ENCODE data around the gene SLC4A1AP.
"Not testable (repeated sequence)": the region's sequence is repeated elsewhere in the genome, so short reads cannot be mapped to it uniquely, and the experiment has no call there.

SLC4A1AP gene, protein sequence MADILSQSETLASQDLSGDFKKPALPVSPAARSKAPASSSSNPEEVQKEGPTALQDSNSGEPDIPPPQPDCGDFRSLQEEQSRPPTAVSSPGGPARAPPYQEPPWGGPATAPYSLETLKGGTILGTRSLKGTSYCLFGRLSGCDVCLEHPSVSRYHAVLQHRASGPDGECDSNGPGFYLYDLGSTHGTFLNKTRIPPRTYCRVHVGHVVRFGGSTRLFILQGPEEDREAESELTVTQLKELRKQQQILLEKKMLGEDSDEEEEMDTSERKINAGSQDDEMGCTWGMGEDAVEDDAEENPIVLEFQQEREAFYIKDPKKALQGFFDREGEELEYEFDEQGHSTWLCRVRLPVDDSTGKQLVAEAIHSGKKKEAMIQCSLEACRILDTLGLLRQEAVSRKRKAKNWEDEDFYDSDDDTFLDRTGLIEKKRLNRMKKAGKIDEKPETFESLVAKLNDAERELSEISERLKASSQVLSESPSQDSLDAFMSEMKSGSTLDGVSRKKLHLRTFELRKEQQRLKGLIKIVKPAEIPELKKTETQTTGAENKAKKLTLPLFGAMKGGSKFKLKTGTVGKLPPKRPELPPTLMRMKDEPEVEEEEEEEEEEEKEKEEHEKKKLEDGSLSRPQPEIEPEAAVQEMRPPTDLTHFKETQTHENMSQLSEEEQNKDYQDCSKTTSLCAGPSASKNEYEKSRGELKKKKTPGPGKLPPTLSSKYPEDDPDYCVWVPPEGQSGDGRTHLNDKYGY

DNA sequence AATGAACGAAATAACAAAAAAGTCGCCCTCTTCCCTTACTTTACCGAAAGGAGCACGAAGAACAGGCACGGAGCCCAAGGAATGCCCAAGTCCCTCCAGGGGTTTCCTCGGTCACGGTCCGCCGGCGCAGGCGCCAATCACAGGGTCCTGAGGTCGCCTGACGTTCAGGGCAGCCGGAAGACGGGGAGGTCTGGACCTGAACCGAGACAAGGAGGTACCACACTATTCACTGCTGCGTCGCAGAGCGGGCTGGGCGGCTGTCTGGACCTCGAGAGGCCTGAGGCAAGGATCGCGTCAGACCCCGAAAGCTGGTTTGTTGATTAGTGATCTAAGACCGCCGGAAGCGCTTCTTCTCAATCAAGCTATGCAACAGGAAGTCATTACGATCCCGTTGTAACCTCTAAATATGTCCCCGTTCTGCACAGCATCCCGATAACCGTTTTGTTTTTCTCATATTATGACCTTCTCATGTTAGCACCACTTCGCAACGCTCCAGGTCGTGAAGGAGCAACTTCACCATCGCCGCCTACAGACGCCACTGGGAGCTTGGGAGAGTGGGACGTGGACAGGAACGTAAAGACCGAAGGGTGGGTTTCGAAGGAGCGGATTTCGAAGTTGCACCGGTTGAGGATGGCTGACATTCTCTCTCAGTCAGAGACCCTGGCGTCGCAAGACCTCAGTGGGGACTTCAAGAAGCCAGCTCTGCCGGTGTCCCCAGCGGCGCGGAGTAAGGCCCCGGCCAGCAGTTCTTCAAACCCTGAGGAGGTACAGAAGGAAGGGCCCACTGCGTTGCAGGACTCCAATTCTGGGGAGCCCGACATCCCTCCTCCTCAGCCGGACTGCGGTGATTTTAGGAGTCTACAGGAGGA is at the start of gene SLC4A1AP, which contains the start of gene SUPT7L:
Gene SLC4A1AP (plus strand): TSS at position 605 of the 869 bp plus-strand sequence. CDS start 26 bp downstream, at position 631.
Gene SUPT7L (minus strand): TSS at position 330 of the 869 bp plus-strand sequence. CDS start 1,422 bp downstream, outside the sequence.
- peak; percentile 83 for DNase-seq

DNA sequence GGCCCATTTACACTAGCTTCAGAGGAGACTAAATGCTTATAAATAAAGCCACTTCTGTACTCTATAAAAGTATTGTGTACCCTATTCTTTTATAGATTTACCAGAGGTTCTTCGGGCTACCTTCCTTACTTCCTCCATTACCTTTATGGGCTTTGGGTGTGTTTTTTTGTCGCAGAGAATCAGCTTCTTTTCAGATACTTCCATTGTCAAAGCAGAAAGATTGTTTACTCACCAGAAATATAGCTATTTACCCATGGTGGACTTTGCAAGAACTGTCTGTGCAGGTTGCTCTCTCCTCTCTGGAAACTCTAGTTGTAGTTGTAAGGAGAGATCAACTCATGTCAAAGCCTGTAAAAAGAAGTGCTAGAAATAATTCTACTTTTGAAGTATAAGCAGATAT is 49.7 kb upstream of the SLC4A1AP start:
- DNase-seq = no peak

DNA sequence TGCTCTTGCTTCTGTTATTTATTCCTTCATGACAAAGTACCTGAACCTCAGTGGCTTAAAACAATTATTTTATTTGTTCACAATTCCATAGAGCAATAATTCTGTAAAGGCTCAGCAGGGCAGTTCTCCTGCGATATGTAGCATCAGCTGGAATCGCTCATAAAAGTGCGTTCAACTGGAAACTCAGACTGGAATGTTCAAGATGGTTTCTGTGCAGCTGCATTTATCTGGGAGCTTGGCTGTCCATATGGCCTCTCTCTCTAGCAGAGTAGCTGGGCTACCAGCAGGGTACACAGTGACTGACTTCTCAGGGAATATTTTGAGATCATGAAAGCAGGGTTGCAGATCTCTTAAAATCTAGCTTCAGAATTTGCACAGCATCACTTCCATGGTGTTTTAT is 48.4 kb upstream of the SLC4A1AP start:
- DNase-seq = no peak

- DNase-seq = no peak
Measured at GRCh38 chr2:27621524-27621923, 42.2 kb upstream of the SLC4A1AP start.

DNA sequence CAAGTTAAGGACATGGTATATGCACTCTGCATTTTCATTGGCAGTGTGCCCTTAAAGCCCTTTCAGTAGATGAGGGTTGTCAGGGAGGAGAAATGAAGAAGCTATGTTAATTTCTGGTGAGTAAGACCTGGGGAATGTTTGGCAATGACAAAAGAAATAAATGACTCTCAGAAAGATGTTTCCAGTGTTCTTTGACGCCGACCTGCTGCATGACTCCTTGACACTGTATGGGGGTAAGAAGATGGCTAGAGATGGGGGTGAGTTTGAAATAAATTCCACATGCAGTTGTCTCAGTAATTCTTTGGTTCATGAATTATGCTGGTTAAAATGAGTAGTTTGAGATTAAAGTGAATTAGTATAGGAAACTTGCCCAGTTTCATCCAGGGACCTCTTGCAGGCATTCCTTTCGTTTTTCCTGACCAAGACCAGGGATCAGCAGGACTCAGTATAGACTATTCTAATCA is 40.7 kb upstream of the SLC4A1AP start:
- no peak for DNase-seq

GRCh38 chr2:27624943-27625342 is 38.7 kb upstream of the SLC4A1AP start:
- DNase-seq = no peak

DNA sequence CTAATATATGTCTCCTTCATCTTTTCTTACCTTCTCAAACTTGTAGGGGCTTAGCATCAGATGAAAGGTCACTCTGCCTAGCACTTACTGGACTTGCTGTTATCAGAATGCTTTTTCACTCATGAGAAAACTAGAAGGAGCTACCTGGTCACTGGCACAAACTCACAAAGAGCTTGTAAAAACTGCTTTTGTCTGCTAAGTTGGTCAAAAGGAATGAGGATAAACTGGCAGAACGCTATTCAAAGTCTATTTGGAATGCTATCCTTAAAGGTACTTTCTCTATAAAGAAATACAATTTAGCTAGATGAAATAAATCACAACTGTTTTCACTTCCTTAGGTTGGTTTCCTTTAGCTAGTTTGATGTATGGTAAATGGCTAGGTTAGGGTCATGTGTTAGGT is 37.4 kb upstream of the SLC4A1AP start:
- not testable (repeated sequence) for DNase-seq

- DNase-seq = not testable (repeated sequence)
Measured at GRCh38 chr2:27626921-27627320, 36.8 kb upstream of the SLC4A1AP start.

DNA sequence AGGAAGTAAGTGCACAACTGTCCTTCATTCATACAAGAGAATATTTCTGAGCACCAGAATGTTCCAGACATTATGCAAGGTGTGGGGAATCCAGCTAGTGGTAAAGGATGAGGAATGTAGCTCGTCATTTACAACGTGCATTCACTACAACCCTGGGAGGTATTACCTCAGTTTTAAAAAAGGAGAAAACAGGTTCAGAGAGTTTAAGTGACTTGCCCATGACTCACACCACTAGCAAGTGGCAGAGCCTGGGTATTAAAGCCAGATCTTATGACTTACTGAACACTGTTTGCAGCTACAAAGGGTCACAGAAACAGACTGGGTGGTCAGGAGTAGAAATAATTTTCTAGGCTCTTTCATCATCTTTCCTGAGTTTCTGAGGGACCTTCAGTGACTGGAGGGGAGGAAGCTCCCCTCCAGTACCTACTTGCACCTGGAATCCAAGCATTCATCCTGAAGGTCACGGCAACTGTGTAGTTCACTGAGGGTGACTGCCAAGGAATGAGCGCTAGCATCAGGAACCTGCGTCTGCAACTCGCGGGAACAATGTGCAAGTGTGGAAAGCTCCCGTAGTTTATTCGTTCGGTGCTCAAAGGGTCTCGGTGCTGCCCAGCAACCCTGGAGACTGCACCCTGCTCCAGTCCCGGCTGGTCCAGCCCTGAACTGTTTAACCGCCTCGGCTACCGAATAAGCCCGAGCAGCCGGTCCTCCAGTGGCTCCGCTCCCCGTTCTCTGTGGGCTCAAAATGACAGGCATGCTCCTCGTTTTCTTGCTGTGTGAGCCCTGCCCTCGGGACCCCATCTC is 35.5 kb upstream of the SLC4A1AP start:
- peak; percentile 32 for DNase-seq

- peak; percentile 96 for DNase-seq
Measured at GRCh38 chr2:27628767-27629709, 34.7 kb upstream of the SLC4A1AP start, which contains the start of the genes CCDC121 and GPN1. CCDC121 (minus strand) TSS chr2:27629012; CDS start chr2:27627799, 1,213 bp downstream. GPN1 (plus strand) TSS chr2:27629050; CDS start chr2:27629059, 9 bp downstream.

- not testable (repeated sequence) for DNase-seq
Measured at GRCh38 chr2:27630257-27630656, 33.4 kb upstream of the SLC4A1AP start.

DNA sequence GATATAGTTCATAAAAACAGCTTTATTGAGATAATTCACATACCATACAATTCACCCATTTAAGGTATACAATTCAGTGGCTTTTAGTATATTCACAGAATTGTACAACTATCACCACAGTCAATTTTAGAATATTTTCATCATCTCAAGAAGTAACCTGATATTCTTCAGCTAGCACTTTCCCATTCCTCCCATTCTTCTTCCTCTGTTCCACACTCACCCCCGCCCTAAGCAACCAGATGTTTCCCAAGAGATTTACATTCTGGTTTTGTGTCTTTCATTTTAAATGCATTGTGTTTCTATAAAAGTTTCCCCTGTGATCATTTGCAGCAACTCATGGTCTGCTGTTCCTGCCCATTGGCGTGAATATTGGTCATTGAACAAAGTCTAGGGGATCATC is 29.4 kb upstream of the SLC4A1AP start:
- no peak for DNase-seq

- DNase-seq = no peak
Measured at GRCh38 chr2:27636766-27637165, 26.9 kb upstream of the SLC4A1AP start.

GRCh38 chr2:27638037-27638637 is 25.6 kb upstream of the SLC4A1AP start:
- DNase-seq = no peak

- DNase-seq = no peak
Measured at GRCh38 chr2:27638709-27639108, 25.0 kb upstream of the SLC4A1AP start.

- no peak for DNase-seq
Measured at GRCh38 chr2:27640722-27641245, 22.9 kb upstream of the SLC4A1AP start.

GRCh38 chr2:27645197-27645596 is 18.5 kb upstream of the SLC4A1AP start:
- DNase-seq = no peak

- no peak for DNase-seq
Measured at GRCh38 chr2:27647289-27647688, 16.4 kb upstream of the SLC4A1AP start.

- DNase-seq = no peak
Measured at GRCh38 chr2:27647737-27648136, 16.0 kb upstream of the SLC4A1AP start.

- DNase-seq = no peak
Measured at GRCh38 chr2:27651056-27651455, 12.6 kb upstream of the SLC4A1AP start.
